OCI-LY7 (cell line): ENCODE results near the gene SLC6A17. TPM values are rescaled to one million over a fixed set of nuclear protein-coding genes. Genes with fewer than 3 reads are reported as not detected.

Experiments used
- BruUV-seq: library from RNA; stranded (reverse); fragments of 400-500 nt; replicated peaks from 2 replicates; lab custom pipeline; 2021; lab: Mats Ljungman, UMichigan
- CTCF ChIA-PET: fragments of 300-600 bp; sonication (Branson Sonifier 250); formaldehyde crosslinking; loops from one replicate; lab custom pipeline; 2022; ENCODE audit warnings: antibody characterized with exemption; ENCODE audit not compliant: unreplicated experiment; lab: Charles Lee
- POLR2A ChIA-PET: fragments of 300-600 bp; sonication (Branson Sonifier 250); formaldehyde crosslinking; loops from one replicate; lab custom pipeline; 2022; ENCODE audit warnings: antibody characterized with exemption; lab: Charles Lee
- DNase-seq: peaks from one replicate; pipeline ENCODE4 v3.0.0-alpha.2; 2015; ENCODE audit warnings: low spot score
- H2AFZ ChIP-seq: fragments of 200-600 bp; sonication (generic), shearing (Covaris generic); 2 replicates; pipeline ENCODE4 v1.6.1; 2014; ENCODE audit warnings: mild to moderate bottlenecking, antibody characterized with exemption, low read length, moderate library complexity
- H3K27ac ChIP-seq: fragments of 200-600 bp; sonication (generic); 2 replicates; pipeline ENCODE4 v1.5.1; 2014; ENCODE audit warnings: mixed run types, low read depth, mild to moderate bottlenecking, moderate library complexity, low read length, inconsistent platforms; ENCODE audit not compliant: poor library complexity, severe bottlenecking
- H3K36me3 ChIP-seq: fragments of 200-600 bp; sonication (generic); 2 replicates; pipeline ENCODE4 v1.6.1; 2014; ENCODE audit warnings: mild to moderate bottlenecking, antibody characterized with exemption, low read length, moderate library complexity, mixed read lengths; ENCODE audit not compliant: insufficient read depth
- H3K4me1 ChIP-seq: fragments of 200-600 bp; sonication (generic); 2 replicates; pipeline ENCODE4 v1.5.1; 2014; ENCODE audit warnings: mild to moderate bottlenecking, low read length; ENCODE audit not compliant: insufficient read depth, poor library complexity, severe bottlenecking
- H3K4me2 ChIP-seq: fragments of 200-600 bp; sonication (generic); 2 replicates; pipeline ENCODE4 v1.6.1; 2014; ENCODE audit warnings: mild to moderate bottlenecking, low read length
- H3K4me3 ChIP-seq: fragments of 200-600 bp; sonication (generic); 2 replicates; pipeline ENCODE4 v1.5.1; 2014; ENCODE audit warnings: mild to moderate bottlenecking, low read depth, low read length; ENCODE audit not compliant: poor library complexity, severe bottlenecking
- H3K79me2 ChIP-seq: fragments of 200-600 bp; sonication (generic); 2 replicates; pipeline ENCODE4 v1.6.1; 2016; ENCODE audit warnings: low read depth, mild to moderate bottlenecking, low read length, moderate library complexity, mixed read lengths; ENCODE audit not compliant: insufficient read depth
- H3K9me2 ChIP-seq: fragments of 200-600 bp; sonication (generic); 2 replicates; pipeline ENCODE4 v1.6.1; 2016; ENCODE audit warnings: mild to moderate bottlenecking, low read length, mixed read lengths; ENCODE audit not compliant: insufficient read depth
- H3K9me3 ChIP-seq: fragments of 200-600 bp; sonication (generic); 2 replicates; pipeline ENCODE4 v1.6.1; 2014; ENCODE audit warnings: mild to moderate bottlenecking, mixed run types, low read length, mixed read lengths
- H4K20me1 ChIP-seq: fragments of 200-600 bp; sonication (generic); 2 replicates; pipeline ENCODE4 v1.6.1; 2014; ENCODE audit warnings: mild to moderate bottlenecking, antibody characterized with exemption, low read length, moderate library complexity, mixed read lengths; ENCODE audit not compliant: insufficient read depth
- CTCF ChIP-seq: fragments of 200-600 bp; sonication (generic); conservative IDR thresholded peaks from 2 replicates; pipeline ENCODE4 v1.5.1; 2014; ENCODE audit warnings: mild to moderate bottlenecking, antibody characterized with exemption, low read length, moderate library complexity, mixed read lengths
- EZH2phosphoT487 ChIP-seq: fragments of 200-600 bp; sonication (generic); IDR thresholded peaks from 2 replicates; pipeline ENCODE4 v1.6.1; 2018; ENCODE audit warnings: low read depth, borderline replicate concordance, mild to moderate bottlenecking, mixed run types, antibody characterized with exemption, low read length, moderate library complexity, mixed read lengths
- intact Hi-C: fragments of 100-400 bp; cut with micrococcal nuclease; formaldehyde crosslinking; loops from one replicate; pipeline ENCODE4 v1.10.0; 2022; ENCODE audit not compliant: unreplicated experiment
- total RNA-seq, 2 experiments: library from RNA; depleted of rRNA in 1 of 2; stranded (reverse); fragments of >200 nt in 1 of 2; shearing (Covaris generic) in 1 of 2; gene quantifications; 2 replicates each; pipeline ENCODE4 v1.2.3, GENCODE V29; 2014 to 2022

The SLC6A17 gene
- total RNA-seq, 2 experiments from 2014 or later, result not detected

GRCh38 chr1:110158261-110158660 lies 8.0 kb downstream of the SLC6A17 start:
- Histone ChIP-seq H3K4me1 (no peaks in the 10 kb centered on the region), H3K4me2 (no peak overlapping the region), H3K4me3 (no peak overlapping the region), H3K9me3 (no peaks in the 10 kb centered on the region), H3K79me2 (no peaks in the 10 kb centered on the region), H2AFZ (no peak overlapping the region), H3K9me2 (no peaks in the 10 kb centered on the region), H3K27ac (no peak overlapping the region), H3K36me3 (no peaks in the 10 kb centered on the region), H4K20me1 (no peaks in the 10 kb centered on the region)
- POLR2A ChIA-PET, result no interaction called here
- intact Hi-C loops, result no loop called here
- DNase-seq, result no peak
- no peak for TF ChIP-seq CTCF
- no peak for TF ChIP-seq EZH2phosphoT487
- CTCF ChIA-PET, result no interaction called here
- BruUV-seq, result no TSS peak

- TF ChIP-seq EZH2phosphoT487 (no peak), CTCF (no peak)
- Histone ChIP-seq H3K9me3 (no peaks in the 10 kb centered on the region), H3K4me3 (no peak overlapping the region), H3K4me2 (no peak overlapping the region), H4K20me1 (no peaks in the 10 kb centered on the region), H3K4me1 (no peaks in the 10 kb centered on the region), H3K27ac (no peak overlapping the region), H3K79me2 (no peaks in the 10 kb centered on the region), H3K9me2 (no peaks in the 10 kb centered on the region), H3K36me3 (no peaks in the 10 kb centered on the region), H2AFZ (no peak overlapping the region)
- ChIA-PET CTCF (no interaction called here), POLR2A (interaction anchor here (0.6 kb wide), 1 partner anchor 677 kb away, joined by 5 read pairs; no protein-coding TSS in a partner anchor)
- no TSS peak for BruUV-seq
- intact Hi-C loops, result no loop called here
- no peak for DNase-seq
These were observed 8.9 kb downstream of the SLC6A17 start for GRCh38 chr1:110159168-110159567.

- H2AFZ ChIP-seq, result no peak overlapping the region
- H3K9me3 ChIP-seq, result no peaks in the 10 kb centered on the region
- intact Hi-C loops, result no loop called here
- ChIA-PET POLR2A (no interaction called here), CTCF (no interaction called here)
- H3K9me2 ChIP-seq, result no peaks in the 10 kb centered on the region
- DNase-seq, result no peak
- no peaks in the 10 kb centered on the region for H3K36me3 ChIP-seq
- no peaks in the 10 kb centered on the region for H4K20me1 ChIP-seq
- no peak overlapping the region for H3K4me3 ChIP-seq
- H3K79me2 ChIP-seq, result no peaks in the 10 kb centered on the region
- H3K4me2 ChIP-seq, result no peak overlapping the region
- BruUV-seq, result no TSS peak
- no peaks in the 10 kb centered on the region for H3K4me1 ChIP-seq
- H3K27ac ChIP-seq, result no peak overlapping the region
- no peak for TF ChIP-seq CTCF
- no peak for TF ChIP-seq EZH2phosphoT487
These were observed 10.3 kb downstream of the SLC6A17 start for GRCh38 chr1:110160538-110161100.
